Upper lobe of left lung (tissue), 4 donors: ENCODE measurements around the gene DIMT1.

ENCODE experiments used
- CTCF ChIP-seq, 6 experiments: fragments of 450-650 bp in 4 of 6; fragments of 200-600 bp in 2 of 6; sonication (generic) in 2 of 6; IDR thresholded peaks; one replicate each; pipeline ENCODE4 v1.5.1; 2016 to 2019; ENCODE audit warnings: antibody characterized with exemption in 6 of 6
- EP300 ChIP-seq, 4 donors: sonication (generic); formaldehyde crosslinking; IDR thresholded peaks; one replicate each; pipeline ENCODE4 v1.5.1; 2017; ENCODE audit warnings: antibody characterized with exemption in 4 of 4, control low read depth in 2 of 4
- POLR2A ChIP-seq, 4 donors: fragments of 450-650 bp; IDR thresholded peaks; one replicate each; pipeline ENCODE4 v1.5.1; 2016 to 2017; ENCODE audit warnings: antibody characterized with exemption in 4 of 4, mild to moderate bottlenecking in 2 of 4

DNA sequence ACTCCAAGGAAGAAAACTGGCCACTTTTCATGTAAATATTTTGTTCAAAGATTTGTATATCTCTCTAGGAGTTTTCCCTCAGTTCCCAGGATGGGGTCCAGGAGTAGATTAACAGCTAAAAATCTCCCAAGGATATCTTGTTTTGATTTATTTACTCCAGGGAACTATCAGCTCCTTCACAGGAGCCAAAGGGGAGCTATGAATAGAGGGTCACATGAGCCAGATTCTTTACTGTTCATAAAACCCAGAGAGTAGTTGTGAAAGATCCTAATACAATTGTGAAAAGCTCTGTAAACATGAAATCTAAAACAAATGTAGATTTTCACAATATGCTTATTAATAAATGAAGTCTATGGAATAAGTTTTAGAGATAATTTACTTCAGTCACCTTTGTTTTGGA lies 16.9 kb downstream of the DIMT1 start:
- TF ChIP-seq CTCF (IDR thresholded peaks at IDR 0.05) (no peak), POLR2A (IDR thresholded peaks at IDR 0.05) (no peak), EP300 (IDR thresholded peaks at IDR 0.05) (no peak)
